Breast epithelium (tissue), 3 donors: ENCODE data around the gene PDP2.

Experiments
- POLR2A ChIP-seq: fragments of 450-650 bp; IDR thresholded peaks from one replicate; pipeline ENCODE4 v1.6.1; 2016; ENCODE audit warnings: antibody characterized with exemption, mild to moderate bottlenecking, moderate library complexity
- POLR2AphosphoS5 ChIP-seq, 3 donors: sonication (generic); formaldehyde crosslinking; IDR thresholded peaks; one replicate each; pipeline ENCODE4 v1.6.1; 2017; ENCODE audit warnings: antibody characterized with exemption in 3 of 3
- TF ChIP-seq, protein P1 (sequence below), 3 donors: fragments of 450-650 bp; IDR thresholded peaks; one replicate each; pipeline ENCODE4 v1.5.1; 2016 to 2017; ENCODE audit warnings: antibody characterized with exemption in 3 of 3, mild to moderate bottlenecking in 3 of 3, moderate library complexity in 3 of 3

DNA sequence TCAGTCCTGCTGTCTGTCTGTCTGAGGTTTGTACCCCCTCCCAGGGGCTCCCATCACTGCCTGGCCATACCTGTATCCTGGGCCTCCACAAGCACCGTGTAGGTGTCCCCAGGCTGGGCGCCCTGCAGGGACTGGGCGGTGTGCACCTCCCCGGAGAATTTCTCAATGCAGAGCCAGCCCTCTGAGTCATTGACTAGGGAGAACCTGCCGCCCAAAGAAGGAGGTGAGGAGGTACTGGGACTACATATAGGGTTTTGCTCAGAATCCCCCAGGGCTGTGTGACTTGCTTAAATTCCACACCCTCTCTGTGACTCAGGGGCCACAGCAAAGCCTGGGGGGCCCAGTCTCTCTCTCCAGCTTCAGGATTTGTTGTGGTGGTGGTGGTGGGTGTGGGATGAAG is 30.8 kb downstream of the PDP2 start:
- TF ChIP-seq POLR2A (no peak), POLR2AphosphoS5 (IDR thresholded peaks at IDR 0.05) (no peak)
- TF ChIP-seq, protein P1, sequence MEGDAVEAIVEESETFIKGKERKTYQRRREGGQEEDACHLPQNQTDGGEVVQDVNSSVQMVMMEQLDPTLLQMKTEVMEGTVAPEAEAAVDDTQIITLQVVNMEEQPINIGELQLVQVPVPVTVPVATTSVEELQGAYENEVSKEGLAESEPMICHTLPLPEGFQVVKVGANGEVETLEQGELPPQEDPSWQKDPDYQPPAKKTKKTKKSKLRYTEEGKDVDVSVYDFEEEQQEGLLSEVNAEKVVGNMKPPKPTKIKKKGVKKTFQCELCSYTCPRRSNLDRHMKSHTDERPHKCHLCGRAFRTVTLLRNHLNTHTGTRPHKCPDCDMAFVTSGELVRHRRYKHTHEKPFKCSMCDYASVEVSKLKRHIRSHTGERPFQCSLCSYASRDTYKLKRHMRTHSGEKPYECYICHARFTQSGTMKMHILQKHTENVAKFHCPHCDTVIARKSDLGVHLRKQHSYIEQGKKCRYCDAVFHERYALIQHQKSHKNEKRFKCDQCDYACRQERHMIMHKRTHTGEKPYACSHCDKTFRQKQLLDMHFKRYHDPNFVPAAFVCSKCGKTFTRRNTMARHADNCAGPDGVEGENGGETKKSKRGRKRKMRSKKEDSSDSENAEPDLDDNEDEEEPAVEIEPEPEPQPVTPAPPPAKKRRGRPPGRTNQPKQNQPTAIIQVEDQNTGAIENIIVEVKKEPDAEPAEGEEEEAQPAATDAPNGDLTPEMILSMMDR (IDR thresholded peaks at IDR 0.05), result no peak
